Measurements from ENCODE around the gene GABRB1. TPM values are rescaled to one million over a fixed set of nuclear protein-coding genes. Genes with fewer than 3 reads are reported as not detected.

The GABRB1 gene
- total and polyA plus RNA-seq, 2 of the 8 experiments (the other 6 are each of a cell fraction or from before 2014, with no cell fraction given) = 0.22 to 0.38 TPM

- TF ChIP-seq, protein P1, sequence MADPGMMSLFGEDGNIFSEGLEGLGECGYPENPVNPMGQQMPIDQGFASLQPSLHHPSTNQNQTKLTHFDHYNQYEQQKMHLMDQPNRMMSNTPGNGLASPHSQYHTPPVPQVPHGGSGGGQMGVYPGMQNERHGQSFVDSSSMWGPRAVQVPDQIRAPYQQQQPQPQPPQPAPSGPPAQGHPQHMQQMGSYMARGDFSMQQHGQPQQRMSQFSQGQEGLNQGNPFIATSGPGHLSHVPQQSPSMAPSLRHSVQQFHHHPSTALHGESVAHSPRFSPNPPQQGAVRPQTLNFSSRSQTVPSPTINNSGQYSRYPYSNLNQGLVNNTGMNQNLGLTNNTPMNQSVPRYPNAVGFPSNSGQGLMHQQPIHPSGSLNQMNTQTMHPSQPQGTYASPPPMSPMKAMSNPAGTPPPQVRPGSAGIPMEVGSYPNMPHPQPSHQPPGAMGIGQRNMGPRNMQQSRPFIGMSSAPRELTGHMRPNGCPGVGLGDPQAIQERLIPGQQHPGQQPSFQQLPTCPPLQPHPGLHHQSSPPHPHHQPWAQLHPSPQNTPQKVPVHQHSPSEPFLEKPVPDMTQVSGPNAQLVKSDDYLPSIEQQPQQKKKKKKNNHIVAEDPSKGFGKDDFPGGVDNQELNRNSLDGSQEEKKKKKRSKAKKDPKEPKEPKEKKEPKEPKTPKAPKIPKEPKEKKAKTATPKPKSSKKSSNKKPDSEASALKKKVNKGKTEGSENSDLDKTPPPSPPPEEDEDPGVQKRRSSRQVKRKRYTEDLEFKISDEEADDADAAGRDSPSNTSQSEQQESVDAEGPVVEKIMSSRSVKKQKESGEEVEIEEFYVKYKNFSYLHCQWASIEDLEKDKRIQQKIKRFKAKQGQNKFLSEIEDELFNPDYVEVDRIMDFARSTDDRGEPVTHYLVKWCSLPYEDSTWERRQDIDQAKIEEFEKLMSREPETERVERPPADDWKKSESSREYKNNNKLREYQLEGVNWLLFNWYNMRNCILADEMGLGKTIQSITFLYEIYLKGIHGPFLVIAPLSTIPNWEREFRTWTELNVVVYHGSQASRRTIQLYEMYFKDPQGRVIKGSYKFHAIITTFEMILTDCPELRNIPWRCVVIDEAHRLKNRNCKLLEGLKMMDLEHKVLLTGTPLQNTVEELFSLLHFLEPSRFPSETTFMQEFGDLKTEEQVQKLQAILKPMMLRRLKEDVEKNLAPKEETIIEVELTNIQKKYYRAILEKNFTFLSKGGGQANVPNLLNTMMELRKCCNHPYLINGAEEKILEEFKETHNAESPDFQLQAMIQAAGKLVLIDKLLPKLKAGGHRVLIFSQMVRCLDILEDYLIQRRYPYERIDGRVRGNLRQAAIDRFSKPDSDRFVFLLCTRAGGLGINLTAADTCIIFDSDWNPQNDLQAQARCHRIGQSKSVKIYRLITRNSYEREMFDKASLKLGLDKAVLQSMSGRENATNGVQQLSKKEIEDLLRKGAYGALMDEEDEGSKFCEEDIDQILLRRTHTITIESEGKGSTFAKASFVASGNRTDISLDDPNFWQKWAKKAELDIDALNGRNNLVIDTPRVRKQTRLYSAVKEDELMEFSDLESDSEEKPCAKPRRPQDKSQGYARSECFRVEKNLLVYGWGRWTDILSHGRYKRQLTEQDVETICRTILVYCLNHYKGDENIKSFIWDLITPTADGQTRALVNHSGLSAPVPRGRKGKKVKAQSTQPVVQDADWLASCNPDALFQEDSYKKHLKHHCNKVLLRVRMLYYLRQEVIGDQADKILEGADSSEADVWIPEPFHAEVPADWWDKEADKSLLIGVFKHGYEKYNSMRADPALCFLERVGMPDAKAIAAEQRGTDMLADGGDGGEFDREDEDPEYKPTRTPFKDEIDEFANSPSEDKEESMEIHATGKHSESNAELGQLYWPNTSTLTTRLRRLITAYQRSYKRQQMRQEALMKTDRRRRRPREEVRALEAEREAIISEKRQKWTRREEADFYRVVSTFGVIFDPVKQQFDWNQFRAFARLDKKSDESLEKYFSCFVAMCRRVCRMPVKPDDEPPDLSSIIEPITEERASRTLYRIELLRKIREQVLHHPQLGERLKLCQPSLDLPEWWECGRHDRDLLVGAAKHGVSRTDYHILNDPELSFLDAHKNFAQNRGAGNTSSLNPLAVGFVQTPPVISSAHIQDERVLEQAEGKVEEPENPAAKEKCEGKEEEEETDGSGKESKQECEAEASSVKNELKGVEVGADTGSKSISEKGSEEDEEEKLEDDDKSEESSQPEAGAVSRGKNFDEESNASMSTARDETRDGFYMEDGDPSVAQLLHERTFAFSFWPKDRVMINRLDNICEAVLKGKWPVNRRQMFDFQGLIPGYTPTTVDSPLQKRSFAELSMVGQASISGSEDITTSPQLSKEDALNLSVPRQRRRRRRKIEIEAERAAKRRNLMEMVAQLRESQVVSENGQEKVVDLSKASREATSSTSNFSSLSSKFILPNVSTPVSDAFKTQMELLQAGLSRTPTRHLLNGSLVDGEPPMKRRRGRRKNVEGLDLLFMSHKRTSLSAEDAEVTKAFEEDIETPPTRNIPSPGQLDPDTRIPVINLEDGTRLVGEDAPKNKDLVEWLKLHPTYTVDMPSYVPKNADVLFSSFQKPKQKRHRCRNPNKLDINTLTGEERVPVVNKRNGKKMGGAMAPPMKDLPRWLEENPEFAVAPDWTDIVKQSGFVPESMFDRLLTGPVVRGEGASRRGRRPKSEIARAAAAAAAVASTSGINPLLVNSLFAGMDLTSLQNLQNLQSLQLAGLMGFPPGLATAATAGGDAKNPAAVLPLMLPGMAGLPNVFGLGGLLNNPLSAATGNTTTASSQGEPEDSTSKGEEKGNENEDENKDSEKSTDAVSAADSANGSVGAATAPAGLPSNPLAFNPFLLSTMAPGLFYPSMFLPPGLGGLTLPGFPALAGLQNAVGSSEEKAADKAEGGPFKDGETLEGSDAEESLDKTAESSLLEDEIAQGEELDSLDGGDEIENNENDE (IDR thresholded peaks at IDR 0.05; ENCODE audit: insufficient replicate concordance, low read length) = no peak
- no peak for TF ChIP-seq CBX8 (IDR thresholded peaks at IDR 0.05; ENCODE audit: borderline replicate concordance, low read depth, low read length)
These were observed 22.1 kb downstream of the GABRB1 start (continued) for GRCh38 chr4:47053485-47053884.

Data from H1 (cell line).